ENCODE measurements around the gene HOXB7.

HOXB7 gene

GRCh38 chr17:48578616-48579470 lies 32.0 kb downstream of the HOXB7 start:
- DNase-seq, result no peak

- DNase-seq, result peak; percentile 69
These were observed 32.7 kb downstream of the HOXB7 start, which contains the start of gene HOXB4 for GRCh38 chr17:48577946-48578615. TSS of gene HOXB4 (minus strand) at chr17:48578350. CDS start at chr17:48578319, 31 bp downstream.

GRCh38 chr17:48577330-48577945 lies 33.4 kb downstream of the HOXB7 start:
- DNase-seq, result no peak

- no peak for DNase-seq
These were observed 34.1 kb downstream of the HOXB7 start for GRCh38 chr17:48576479-48577309.

DNA sequence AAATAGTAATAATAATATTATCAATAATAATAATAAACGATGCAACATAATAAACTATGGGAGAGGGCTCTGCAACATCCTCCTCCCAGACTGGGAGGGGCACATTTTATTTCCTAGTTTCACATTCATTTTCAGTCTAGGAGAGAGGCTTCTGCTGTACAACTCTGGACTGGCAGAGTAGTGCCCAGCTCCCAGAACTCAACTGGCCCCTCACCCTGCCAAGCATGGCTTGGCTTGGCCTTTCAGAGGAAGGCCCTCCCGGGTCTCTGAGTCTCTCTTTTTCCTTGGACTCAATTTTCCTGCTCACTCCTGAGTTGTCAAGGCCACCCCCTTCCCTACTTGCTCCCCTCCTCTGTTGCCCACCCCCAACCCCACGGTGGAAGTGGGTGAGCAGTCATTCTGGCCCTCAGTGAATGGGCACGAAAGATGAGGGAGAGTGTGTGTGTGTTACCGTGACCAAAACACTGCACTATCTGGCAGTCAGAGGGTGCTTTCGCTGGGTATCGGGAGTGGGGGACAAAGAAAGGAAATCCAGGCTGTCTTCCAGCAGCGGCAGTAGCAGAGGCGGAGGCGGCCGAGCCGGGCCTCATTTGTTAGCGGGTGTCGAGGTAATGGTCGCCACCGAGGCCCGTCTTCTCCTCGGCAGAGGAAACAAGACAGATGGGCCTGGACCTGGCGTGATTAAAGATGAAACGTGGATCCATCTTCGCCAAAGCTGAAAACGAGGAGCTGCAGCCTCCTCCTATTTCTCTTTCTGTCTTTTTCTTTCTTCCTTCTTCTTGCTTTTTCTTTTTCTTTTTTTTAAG lies 34.9 kb downstream of the HOXB7 start:
- DNase-seq, result no peak

- DNase-seq, result no peak
These were observed 35.7 kb downstream of the HOXB7 start for GRCh38 chr17:48575066-48575582.

DNA sequence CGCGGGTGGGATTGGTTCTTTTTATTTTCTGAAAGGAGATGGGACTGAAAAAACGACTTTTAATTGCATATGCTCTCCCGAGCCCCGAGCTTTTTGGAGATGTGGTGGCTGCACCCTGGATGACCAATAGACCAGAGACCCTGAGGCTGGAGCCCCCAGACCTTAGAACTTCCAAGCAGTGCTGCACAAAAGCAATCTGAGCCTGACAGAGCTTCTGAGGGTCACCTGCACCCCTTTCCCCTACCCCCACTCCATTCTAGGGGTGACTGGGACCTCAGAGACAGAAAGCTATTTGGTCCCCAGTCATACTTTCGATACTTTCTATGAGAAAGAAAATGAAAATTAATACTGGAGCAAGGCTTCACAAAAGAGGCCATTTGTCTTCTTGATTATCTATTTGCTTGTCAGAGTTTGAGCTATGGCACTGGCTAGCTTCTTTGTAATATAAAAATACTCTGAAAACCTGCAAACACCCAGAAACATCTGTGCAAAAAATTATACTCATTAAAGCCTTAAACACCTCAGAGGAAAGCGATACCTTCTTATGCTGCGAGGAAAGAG lies 36.2 kb downstream of the HOXB7 start:
- DNase-seq, result no peak

DNA sequence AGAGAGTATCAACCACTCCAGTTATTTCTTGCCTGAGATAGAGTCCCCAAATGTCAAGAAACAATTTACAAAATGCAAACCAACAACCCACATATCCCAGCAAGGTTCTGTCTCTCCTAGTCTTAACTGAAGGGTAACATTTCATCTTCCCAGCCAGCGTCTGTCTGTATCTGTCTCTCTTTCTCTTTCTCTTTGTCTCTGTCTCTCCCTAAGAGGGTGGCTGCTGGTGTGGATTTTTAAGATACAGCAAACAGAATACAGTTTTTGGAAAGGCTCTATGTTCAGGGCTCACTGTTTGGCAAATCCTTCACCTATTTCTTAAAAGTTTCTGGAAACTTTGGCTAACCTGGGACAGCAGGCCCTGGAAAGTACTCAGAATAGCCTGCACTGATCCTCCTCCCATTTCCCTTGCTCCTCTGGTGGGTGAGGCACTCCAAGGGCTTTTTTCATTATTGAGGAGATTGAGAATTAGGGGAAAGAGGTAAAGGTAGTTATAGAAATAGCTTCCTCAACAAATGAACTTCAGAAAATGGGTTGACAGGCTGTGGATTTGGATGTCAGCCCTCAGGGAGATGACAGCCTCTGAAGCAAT lies 38.9 kb downstream of the HOXB7 start:
- DNase-seq, result no peak

DNA sequence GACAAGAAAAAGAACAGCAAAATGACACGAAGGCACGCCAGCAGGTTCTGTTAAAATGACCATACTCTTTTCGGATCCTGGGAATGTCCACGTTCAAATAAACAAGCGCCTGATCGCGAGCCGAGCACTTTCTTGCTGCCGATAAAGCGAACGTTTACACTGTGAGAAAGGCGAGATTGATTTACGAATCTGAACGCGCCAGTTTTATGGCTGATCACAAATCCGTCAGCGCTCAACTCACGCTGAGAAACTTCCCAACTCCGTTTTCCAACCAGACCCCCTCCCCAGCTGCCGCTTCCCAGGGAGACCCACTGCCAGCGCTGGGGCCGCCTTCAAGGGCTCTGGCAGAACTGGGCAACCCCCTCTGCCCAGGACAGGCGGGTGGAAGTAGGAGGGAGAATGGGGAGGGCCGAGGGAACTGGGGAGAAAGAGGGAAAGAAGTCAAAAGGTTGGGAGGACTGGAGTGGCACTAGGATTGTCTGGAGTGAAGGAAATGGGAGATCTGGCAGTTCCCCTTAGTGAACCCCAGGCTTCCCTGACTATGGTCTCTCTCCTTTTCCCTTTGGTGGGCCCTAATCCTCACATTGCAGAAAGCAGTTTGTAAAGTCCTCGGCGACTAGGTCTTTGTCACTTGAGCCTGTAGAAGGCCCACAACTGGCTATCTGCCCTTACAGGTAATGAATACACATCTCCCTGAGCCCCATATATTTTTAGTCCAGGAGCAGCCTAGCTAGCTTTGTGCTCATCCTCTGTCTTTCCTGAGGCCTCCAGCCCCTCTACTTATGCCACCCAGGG lies 39.6 kb downstream of the HOXB7 start:
- no peak for DNase-seq

- no peak for DNase-seq
These were observed 40.3 kb downstream of the HOXB7 start for GRCh38 chr17:48570325-48571023.

- no peak for DNase-seq
These were observed 41.0 kb downstream of the HOXB7 start for GRCh38 chr17:48569674-48570324.

GRCh38 chr17:48569240-48569582 lies 41.6 kb downstream of the HOXB7 start:
- DNase-seq, result no peak

- DNase-seq, result no peak
These were observed 42.1 kb downstream of the HOXB7 start for GRCh38 chr17:48568499-48569239.

DNA sequence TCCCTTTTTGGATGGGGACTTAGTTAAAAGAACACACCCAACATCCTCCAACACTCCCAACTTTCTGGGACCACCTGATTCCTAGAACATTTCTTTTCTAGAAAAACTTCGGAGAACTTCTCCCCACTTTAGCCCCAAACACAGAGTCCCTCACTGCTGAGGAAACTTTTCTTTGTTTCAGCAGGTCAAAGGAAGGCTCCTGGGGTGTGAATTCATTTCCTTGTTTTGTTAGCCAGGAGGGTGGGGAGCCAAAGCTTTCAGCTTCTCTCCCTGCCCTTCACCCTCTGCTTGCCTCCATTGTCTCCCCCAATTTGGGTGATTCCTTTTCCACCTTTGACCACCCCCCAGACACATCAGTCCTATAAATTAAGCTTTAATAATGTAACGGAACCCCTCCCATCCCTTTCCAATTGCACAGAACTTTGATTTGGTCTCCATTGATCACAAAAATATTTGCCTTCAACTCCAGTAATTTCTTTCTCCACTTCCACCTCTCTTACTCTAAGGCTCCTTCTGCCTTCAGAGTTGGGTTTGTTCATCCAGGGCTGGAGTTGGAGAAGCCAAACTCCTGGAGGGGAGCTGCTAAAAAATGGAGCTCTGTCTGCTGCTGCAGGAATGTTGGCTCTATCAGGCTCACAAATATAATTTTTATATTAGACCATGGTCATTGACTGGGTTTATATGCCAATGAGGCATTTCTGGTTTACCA lies 43.0 kb downstream of the HOXB7 start:
- no peak for DNase-seq

GRCh38 chr17:48567209-48567608 lies 43.6 kb downstream of the HOXB7 start:
- DNase-seq, result no peak

DNA sequence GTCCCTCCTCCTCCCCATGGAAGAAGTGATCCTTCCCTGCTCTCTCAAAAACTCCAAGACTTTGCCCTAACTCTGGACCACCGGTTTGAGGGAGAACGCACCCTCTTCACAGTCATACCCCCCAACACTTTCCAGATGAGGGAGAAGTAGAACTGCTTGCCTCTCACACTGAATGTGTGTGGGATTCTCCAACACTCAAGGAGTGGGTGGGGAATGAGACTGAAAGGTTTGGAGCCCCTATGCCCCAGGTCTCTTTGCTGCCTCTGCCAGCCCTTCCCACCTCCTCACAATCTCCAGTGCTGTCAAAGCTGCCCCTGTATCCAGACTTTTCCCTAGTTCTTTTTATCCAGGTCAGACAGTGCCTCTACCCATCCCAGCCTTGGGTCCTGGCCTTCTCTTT lies 44.1 kb downstream of the HOXB7 start:
- DNase-seq, result no peak

DNA sequence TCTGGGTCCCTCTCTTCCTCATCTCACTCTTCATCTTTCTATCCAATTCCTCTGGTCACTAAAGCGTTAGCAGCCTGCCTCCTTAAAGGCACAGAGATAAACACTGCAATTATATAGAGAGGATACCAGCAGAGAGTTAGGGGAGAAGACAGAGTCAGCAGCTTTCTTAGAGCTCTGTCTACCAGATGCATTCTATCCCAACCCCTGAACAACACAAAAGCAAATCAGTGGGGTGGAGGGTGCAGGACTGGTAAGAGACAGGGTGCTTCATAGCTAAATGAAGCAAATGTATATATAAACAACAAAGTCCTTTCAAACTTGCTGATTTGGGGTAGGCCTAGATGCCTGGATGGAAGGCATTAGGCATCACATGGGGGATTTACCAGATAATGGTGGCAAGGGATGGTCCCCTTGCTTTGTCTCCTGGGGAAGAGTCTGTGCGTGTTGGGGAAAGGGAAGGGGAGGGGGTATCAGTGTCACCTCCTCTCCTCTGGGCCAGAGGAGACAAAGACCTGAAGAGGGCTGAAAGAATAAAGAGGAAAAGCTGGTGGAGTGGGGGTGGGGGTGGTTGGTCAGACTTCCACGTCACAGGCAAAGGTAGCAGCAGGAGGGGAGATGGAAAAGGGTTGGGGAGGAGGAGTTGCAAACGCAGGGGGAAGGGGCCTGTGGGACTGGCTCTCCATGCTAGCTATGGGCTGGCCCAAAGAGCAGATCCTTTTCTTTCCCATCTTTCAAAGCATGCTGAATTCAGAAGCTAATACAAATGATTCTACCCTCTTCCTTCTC lies 44.7 kb downstream of the HOXB7 start:
- no peak for DNase-seq

All from MV-4-11 (cell line).